Mucosa of stomach (tissue), 1 donor: ENCODE measurements around the gene NF2.

ENCODE experiments used
- H3K27me3 ChIP-seq: one replicate; pipeline ENCODE4 v1.7.0; 2013; ENCODE audit warnings: mild to moderate bottlenecking, low read length; ENCODE audit not compliant: control insufficient read depth, insufficient read depth
- H3K36me3 ChIP-seq: one replicate; pipeline ENCODE4 v1.7.0; 2013; ENCODE audit warnings: low read length; ENCODE audit not compliant: control insufficient read depth, insufficient read depth
- H3K4me1 ChIP-seq: one replicate; pipeline ENCODE4 v1.7.0; 2013; ENCODE audit warnings: mild to moderate bottlenecking, low read length; ENCODE audit not compliant: control insufficient read depth, insufficient read depth
- H3K4me3 ChIP-seq: one replicate; pipeline ENCODE4 v1.7.0; 2013; ENCODE audit warnings: low read length
- H3K9ac ChIP-seq: one replicate; pipeline ENCODE4 v1.7.0; 2013; ENCODE audit warnings: mild to moderate bottlenecking, low read length, moderate library complexity
- H3K9me3 ChIP-seq: one replicate; pipeline ENCODE4 v1.7.0; 2013; ENCODE audit warnings: mild to moderate bottlenecking, low read length, moderate library complexity; ENCODE audit not compliant: control insufficient read depth
- donor health status: Pancreatic carcinoma.

The NF2 gene

GRCh38 chr22:29605527-29605850 lies 2.1 kb downstream of the NF2 start:
- H3K4me3 ChIP-seq, result no peak overlapping the region

GRCh38 chr22:29606320-29606719 lies 2.9 kb downstream of the NF2 start:
- no peak overlapping the region for H3K9ac ChIP-seq

More at GRCh38 chr22:29605527-29605850, 2.1 kb downstream of the NF2 start:
- no peaks in the 10 kb centered on the region for H3K36me3 ChIP-seq
- no peaks in the 10 kb centered on the region for H3K27me3 ChIP-seq
- no peak overlapping the region for H3K9ac ChIP-seq
- no peaks in the 10 kb centered on the region for H3K9me3 ChIP-seq
- peaks cover 8% of the 10 kb centered on the region for H3K4me1 ChIP-seq

GRCh38 chr22:29607426-29607825 lies 4.0 kb downstream of the NF2 start:
- H3K36me3 ChIP-seq, result no peaks in the 10 kb centered on the region
- no peak overlapping the region for H3K4me3 ChIP-seq
- no peak overlapping the region for H3K9ac ChIP-seq
- H3K9me3 ChIP-seq, result no peaks in the 10 kb centered on the region
- peaks cover 8% of the 10 kb centered on the region for H3K4me1 ChIP-seq
- no peaks in the 10 kb centered on the region for H3K27me3 ChIP-seq

More at GRCh38 chr22:29606320-29606719, 2.9 kb downstream of the NF2 start:
- no peaks in the 10 kb centered on the region for H3K36me3 ChIP-seq
- no peaks in the 10 kb centered on the region for H3K9me3 ChIP-seq
- H3K27me3 ChIP-seq, result no peaks in the 10 kb centered on the region
- peaks cover 8% of the 10 kb centered on the region for H3K4me1 ChIP-seq
- no peak overlapping the region for H3K4me3 ChIP-seq

DNA sequence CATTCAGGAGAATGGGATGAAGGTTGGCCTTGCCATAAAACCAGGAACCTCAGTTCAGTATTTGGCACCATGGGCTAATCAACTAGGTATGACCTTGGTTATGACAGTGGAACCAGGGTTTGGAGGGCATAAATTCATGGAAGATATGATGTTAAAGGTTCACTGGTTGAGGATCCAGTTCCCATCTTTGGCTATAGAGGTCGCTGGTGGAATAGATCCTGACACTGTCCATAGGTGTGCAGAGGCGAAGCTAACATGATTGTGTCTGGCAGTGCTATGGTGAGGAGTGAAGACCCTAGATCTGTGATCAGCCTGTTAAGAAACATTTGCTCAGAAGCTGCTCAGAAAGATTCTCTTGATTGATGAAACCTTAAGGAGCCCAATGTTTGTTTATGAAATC lies 5.7 kb downstream of the NF2 start:
- no peaks in the 10 kb centered on the region for H3K9me3 ChIP-seq
- H3K36me3 ChIP-seq, result no peaks in the 10 kb centered on the region
- H3K4me3 ChIP-seq, result no peak overlapping the region
- peaks cover 8% of the 10 kb centered on the region for H3K4me1 ChIP-seq
- no peak overlapping the region for H3K9ac ChIP-seq
- no peaks in the 10 kb centered on the region for H3K27me3 ChIP-seq

- Histone ChIP-seq H3K27me3 (no peaks in the 10 kb centered on the region), H3K4me3 (no peak overlapping the region), H3K4me1 (no peaks in the 10 kb centered on the region), H3K9ac (no peak overlapping the region), H3K9me3 (no peaks in the 10 kb centered on the region), H3K36me3 (no peaks in the 10 kb centered on the region)
Measured at GRCh38 chr22:29610780-29611179, 7.3 kb downstream of the NF2 start.

- Histone ChIP-seq H3K9ac (no peak overlapping the region), H3K4me1 (peaks cover 16% of the 10 kb centered on the region), H3K27me3 (no peaks in the 10 kb centered on the region), H3K4me3 (no peak overlapping the region), H3K9me3 (no peaks in the 10 kb centered on the region), H3K36me3 (no peaks in the 10 kb centered on the region)
Measured at GRCh38 chr22:29615705-29616327, 12.4 kb downstream of the NF2 start.

- Histone ChIP-seq H3K27me3 (no peaks in the 10 kb centered on the region), H3K9ac (no peak overlapping the region), H3K9me3 (no peaks in the 10 kb centered on the region), H3K4me1 (peaks cover 16% of the 10 kb centered on the region), H3K4me3 (no peak overlapping the region), H3K36me3 (no peaks in the 10 kb centered on the region)
Measured at GRCh38 chr22:29617922-29618629, 14.6 kb downstream of the NF2 start.

DNA sequence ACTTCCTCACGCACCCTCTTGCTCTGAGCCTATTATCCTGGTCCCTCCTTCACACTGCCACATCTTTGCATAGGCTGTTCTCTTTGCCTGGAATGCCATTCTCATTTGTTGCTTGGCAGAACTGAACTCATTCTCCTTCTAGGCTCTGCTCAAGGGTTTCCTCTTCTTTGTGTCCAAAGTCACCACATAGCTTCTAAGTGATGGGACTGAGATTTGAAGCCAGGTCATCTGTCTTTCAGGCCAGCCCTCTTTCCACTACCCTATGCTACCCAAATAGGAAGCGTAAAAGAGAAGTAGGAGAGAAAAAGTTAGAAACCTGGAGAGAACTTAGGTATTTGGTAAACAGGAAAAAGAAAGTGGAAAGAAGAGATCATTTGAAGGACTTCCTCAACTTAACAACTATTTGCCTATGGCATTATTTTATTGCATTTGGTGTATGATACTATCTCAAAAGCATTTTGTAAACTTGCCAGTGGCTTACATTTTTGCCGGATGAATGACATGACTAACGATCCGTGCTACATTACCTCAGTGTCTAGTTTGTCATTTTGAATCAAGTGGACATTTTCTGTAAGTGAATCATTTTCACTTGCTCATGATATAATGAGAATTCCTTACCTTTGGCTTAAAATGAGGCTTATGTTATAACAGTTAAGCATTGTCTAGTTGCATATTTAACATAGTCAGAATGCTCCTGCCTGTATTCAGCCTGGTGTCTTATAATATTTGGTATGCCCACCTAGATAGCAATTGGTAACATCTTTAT lies 18.5 kb downstream of the NF2 start:
- Histone ChIP-seq H3K4me3 (no peak overlapping the region), H3K9ac (no peak overlapping the region), H3K36me3 (no peaks in the 10 kb centered on the region), H3K4me1 (peaks cover 16% of the 10 kb centered on the region), H3K9me3 (no peaks in the 10 kb centered on the region), H3K27me3 (no peaks in the 10 kb centered on the region)

DNA sequence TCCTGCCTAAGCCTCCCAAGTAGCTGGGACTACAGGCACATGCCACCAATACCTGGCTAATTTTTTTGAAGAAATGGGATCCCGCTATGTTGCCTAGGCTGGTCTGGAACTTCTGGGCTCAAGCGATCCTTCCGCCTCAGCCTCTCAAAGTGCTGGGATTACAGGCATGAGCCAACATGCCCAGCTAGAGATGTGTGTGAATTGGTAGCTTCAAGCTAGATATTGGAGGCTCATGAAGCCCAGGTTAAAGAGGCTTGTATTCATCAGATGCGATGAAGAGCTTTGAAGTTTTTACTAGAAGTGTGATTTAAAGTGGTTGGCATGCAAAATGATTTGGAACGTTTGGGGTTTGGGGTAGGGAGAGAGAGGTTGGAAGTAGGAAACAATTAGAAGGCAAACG lies 19.6 kb downstream of the NF2 start:
- H3K9me3 ChIP-seq, result no peaks in the 10 kb centered on the region
- no peaks in the 10 kb centered on the region for H3K36me3 ChIP-seq
- H3K27me3 ChIP-seq, result no peaks in the 10 kb centered on the region
- H3K9ac ChIP-seq, result no peak overlapping the region
- peaks cover 7% of the 10 kb centered on the region for H3K4me1 ChIP-seq
- no peak overlapping the region for H3K4me3 ChIP-seq

GRCh38 chr22:29623553-29624169 lies 20.2 kb downstream of the NF2 start:
- H3K9me3 ChIP-seq, result no peaks in the 10 kb centered on the region
- no peaks in the 10 kb centered on the region for H3K27me3 ChIP-seq
- no peak overlapping the region for H3K4me3 ChIP-seq
- peaks cover under 1% of the 10 kb centered on the region for H3K4me1 ChIP-seq
- no peak overlapping the region for H3K9ac ChIP-seq
- no peaks in the 10 kb centered on the region for H3K36me3 ChIP-seq

- Histone ChIP-seq H3K36me3 (no peaks in the 10 kb centered on the region), H3K4me3 (no peak overlapping the region), H3K9me3 (no peaks in the 10 kb centered on the region), H3K9ac (no peak overlapping the region), H3K4me1 (no peaks in the 10 kb centered on the region), H3K27me3 (no peaks in the 10 kb centered on the region)
Measured at GRCh38 chr22:29625090-29625825, 21.8 kb downstream of the NF2 start.
